Panc1 (cell line): Measurements from ENCODE around the gene TRAPPC5.
"Not testable (repeated sequence)": the region's sequence is repeated elsewhere in the genome, so short reads cannot be mapped to it uniquely, and the experiment has no call there.

Source experiments
- CTCF ChIP-seq: fragments of 450-650 bp; IDR thresholded peaks from 2 replicates; pipeline ENCODE4 v1.5.1; 2017; ENCODE audit warnings: mild to moderate bottlenecking
- POLR2AphosphoS5 ChIP-seq: IDR thresholded peaks from 2 replicates; pipeline ENCODE4 v1.6.1; 2012; ENCODE audit warnings: mild to moderate bottlenecking, low read depth, low read length, moderate library complexity
- REST ChIP-seq, 2 experiments: IDR thresholded peaks; 2 replicates each; pipeline ENCODE4 v1.6.1; 2011 to 2012; ENCODE audit warnings: low read depth in 2 of 2, control low read depth in 1 of 2, low read length in 1 of 2, mild to moderate bottlenecking in 1 of 2, moderate library complexity in 1 of 2; ENCODE audit not compliant: insufficient read depth in 1 of 2
- SIN3A ChIP-seq: IDR thresholded peaks from 2 replicates; pipeline ENCODE4 v1.6.1; 2012; ENCODE audit warnings: low read depth, mild to moderate bottlenecking, low read length, moderate library complexity, borderline replicate concordance; ENCODE audit not compliant: insufficient read depth
- TCF7L2 ChIP-seq: IDR thresholded peaks from 2 replicates; pipeline ENCODE4 v1.6.1; 2011; ENCODE audit warnings: mild to moderate bottlenecking, low read depth, low read length, inconsistent platforms

- not testable (repeated sequence) for TF ChIP-seq CTCF; REST (IDR thresholded peaks at IDR 0.05; ENCODE audit: insufficient read depth in 1 of 2, low read depth in 2 of 2, low read length in 1 of 2); POLR2AphosphoS5; SIN3A; TCF7L2
These were observed 36.7 kb upstream of the TRAPPC5 start for GRCh38 chr19:7643629-7644549.
